Panc1 (cell line): ENCODE results near the gene SSBP3. TPM values are rescaled to one million over a fixed set of nuclear protein-coding genes. Genes with fewer than 3 reads are reported as not detected.

ENCODE experiments used
- ATAC-seq: fragments of 200-7000 bp; cut with Tn5 transposase; 2 replicates; pipeline ENCODE4 v1.9.1; 2020; ENCODE audit warnings: mild to moderate bottlenecking, moderate library complexity
- BruUV-seq: library from RNA; stranded (reverse); fragments of 400-500 nt; replicated peaks from 2 replicates; lab custom pipeline; 2021; lab: Mats Ljungman, UMichigan
- CTCF ChIA-PET: fragments of 300-600 bp; sonication (Branson Sonifier 250); formaldehyde crosslinking; loops from one replicate; lab custom pipeline; 2022; ENCODE audit warnings: antibody characterized with exemption; lab: Charles Lee
- POLR2A ChIA-PET: fragments of 300-600 bp; sonication (Branson Sonifier 250); formaldehyde crosslinking; loops from one replicate; lab custom pipeline; 2022; ENCODE audit warnings: antibody characterized with exemption; lab: Charles Lee
- DNase-seq: peaks from one replicate; pipeline ENCODE4 v3.0.0-alpha.2; 2010; ENCODE audit warnings: low read depth, low spot score
- H3K27ac ChIP-seq: 2 replicates; pipeline ENCODE4 v1.5.1; 2011; ENCODE audit warnings: mild to moderate bottlenecking, low read length, inconsistent platforms
- H3K27me3 ChIP-seq: fragments of 200-500 bp; sonication (Bioruptor generic); 2 replicates; pipeline ENCODE4 v1.6.0; 2014; ENCODE audit warnings: low read length, inconsistent platforms; ENCODE audit not compliant: control insufficient read depth, insufficient read depth
- H3K36me3 ChIP-seq: fragments of 200-500 bp; sonication (Bioruptor generic); 2 replicates; pipeline ENCODE4 v1.5.1; 2014; ENCODE audit warnings: inconsistent platforms, mild to moderate bottlenecking, low read length, moderate library complexity; ENCODE audit not compliant: control insufficient read depth, insufficient read depth
- H3K4me1 ChIP-seq: 2 replicates; pipeline ENCODE4 v1.5.1; 2011; ENCODE audit warnings: inconsistent platforms, mild to moderate bottlenecking, low read length, moderate library complexity; ENCODE audit not compliant: control insufficient read depth, insufficient read depth
- H3K4me3 ChIP-seq, 2 experiments: 2 replicates each; pipeline ENCODE4 v1.5.1; 2011 to 2012; ENCODE audit warnings: low read depth in 2 of 2, low read length in 2 of 2, mild to moderate bottlenecking in 2 of 2, inconsistent platforms in 1 of 2, moderate library complexity in 1 of 2
- H3K9me3 ChIP-seq: fragments of 200-500 bp; sonication (Bioruptor generic); 2 replicates; pipeline ENCODE4 v1.5.1; 2014; ENCODE audit warnings: low read depth, mild to moderate bottlenecking, inconsistent platforms, low read length, moderate library complexity; ENCODE audit not compliant: control insufficient read depth, insufficient read depth
- POLR2AphosphoS5 ChIP-seq: IDR thresholded peaks from 2 replicates; pipeline ENCODE4 v1.6.1; 2012; ENCODE audit warnings: mild to moderate bottlenecking, low read depth, low read length, moderate library complexity
- REST ChIP-seq, 2 experiments: IDR thresholded peaks; 2 replicates each; pipeline ENCODE4 v1.6.1; 2011 to 2012; ENCODE audit warnings: low read depth in 2 of 2, control low read depth in 1 of 2, low read length in 1 of 2, mild to moderate bottlenecking in 1 of 2, moderate library complexity in 1 of 2; ENCODE audit not compliant: insufficient read depth in 1 of 2
- SIN3A ChIP-seq: IDR thresholded peaks from 2 replicates; pipeline ENCODE4 v1.6.1; 2012; ENCODE audit warnings: low read depth, mild to moderate bottlenecking, low read length, moderate library complexity, borderline replicate concordance; ENCODE audit not compliant: insufficient read depth
- TCF7L2 ChIP-seq: IDR thresholded peaks from 2 replicates; pipeline ENCODE4 v1.6.1; 2011; ENCODE audit warnings: mild to moderate bottlenecking, low read depth, low read length, inconsistent platforms
- in situ Hi-C: cut with HindIII; loops from 2 replicates; pipeline ENCODE4 v1.10.0; 2016; ENCODE audit warnings: low sequenced_read_pairs, low pct_unique_long_range_greater_than_20kb
- intact Hi-C: fragments of 100-400 bp; cut with micrococcal nuclease; formaldehyde crosslinking; loops from one replicate; pipeline ENCODE4 v1.10.0; 2022; ENCODE audit not compliant: unreplicated experiment
- total RNA-seq: library from RNA; stranded (reverse); gene quantifications from one replicate; pipeline ENCODE4 v1.2.1, GENCODE V29; 2021; ENCODE audit not compliant: unreplicated experiment
- TF ChIP-seq, protein P1 (sequence below): fragments of 450-650 bp; IDR thresholded peaks from 2 replicates; pipeline ENCODE4 v1.5.1; 2017; ENCODE audit warnings: mild to moderate bottlenecking

The SSBP3 gene
- total RNA-seq, 1 experiment from 2014 or later = 22.5 TPM

DNA sequence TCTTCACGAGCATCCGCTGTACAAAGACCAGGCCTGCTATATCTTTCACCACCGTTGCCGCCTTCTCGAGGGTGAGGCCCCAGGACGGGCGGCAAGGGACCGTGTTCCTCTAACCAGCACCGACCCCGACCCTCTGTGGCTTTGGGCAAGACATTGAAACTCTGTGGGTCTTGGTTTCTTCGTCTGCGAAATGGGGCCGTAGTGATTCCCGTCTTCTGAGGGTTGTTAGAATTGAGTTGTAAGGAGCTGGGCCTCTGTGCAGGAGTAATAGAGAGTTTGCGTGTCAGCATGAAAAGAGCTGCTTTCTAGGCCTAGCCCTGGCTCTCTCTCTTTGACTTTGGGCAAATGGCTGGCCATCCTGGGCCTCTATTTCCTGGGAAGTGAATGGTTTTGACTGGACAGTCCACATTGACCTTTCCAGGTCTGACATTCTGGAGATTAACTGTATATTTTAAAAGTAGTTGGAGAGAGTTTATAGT is 205.6 kb downstream of the SSBP3 start:
- ATAC-seq (peak; percentile 6), DNase-seq (no peak)
- BruUV-seq = TSS peak; percentile 88
- H3K9me3 ChIP-seq = no peaks in the 10 kb centered on the region
- POLR2A ChIA-PET = no interaction called here
- peaks cover 2% of the 10 kb centered on the region for H3K36me3 ChIP-seq
- H3K27ac ChIP-seq = peak overlapping the region; percentile 95
- peaks cover 9% of the 10 kb centered on the region for H3K4me1 ChIP-seq
- TF ChIP-seq TCF7L2 (no peak), POLR2AphosphoS5 (no peak), SIN3A (no peak), REST (IDR thresholded peaks at IDR 0.05; ENCODE audit: insufficient read depth in 1 of 2, low read depth in 2 of 2, low read length in 1 of 2) (no peak)
- TF ChIP-seq, protein P1, sequence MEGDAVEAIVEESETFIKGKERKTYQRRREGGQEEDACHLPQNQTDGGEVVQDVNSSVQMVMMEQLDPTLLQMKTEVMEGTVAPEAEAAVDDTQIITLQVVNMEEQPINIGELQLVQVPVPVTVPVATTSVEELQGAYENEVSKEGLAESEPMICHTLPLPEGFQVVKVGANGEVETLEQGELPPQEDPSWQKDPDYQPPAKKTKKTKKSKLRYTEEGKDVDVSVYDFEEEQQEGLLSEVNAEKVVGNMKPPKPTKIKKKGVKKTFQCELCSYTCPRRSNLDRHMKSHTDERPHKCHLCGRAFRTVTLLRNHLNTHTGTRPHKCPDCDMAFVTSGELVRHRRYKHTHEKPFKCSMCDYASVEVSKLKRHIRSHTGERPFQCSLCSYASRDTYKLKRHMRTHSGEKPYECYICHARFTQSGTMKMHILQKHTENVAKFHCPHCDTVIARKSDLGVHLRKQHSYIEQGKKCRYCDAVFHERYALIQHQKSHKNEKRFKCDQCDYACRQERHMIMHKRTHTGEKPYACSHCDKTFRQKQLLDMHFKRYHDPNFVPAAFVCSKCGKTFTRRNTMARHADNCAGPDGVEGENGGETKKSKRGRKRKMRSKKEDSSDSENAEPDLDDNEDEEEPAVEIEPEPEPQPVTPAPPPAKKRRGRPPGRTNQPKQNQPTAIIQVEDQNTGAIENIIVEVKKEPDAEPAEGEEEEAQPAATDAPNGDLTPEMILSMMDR = no peak
- CTCF ChIA-PET = no interaction called here
- intact Hi-C loops = no loop called here
- H3K4me3 ChIP-seq = peak overlapping the region; percentile 91 to 93
- H3K27me3 ChIP-seq = no peaks in the 10 kb centered on the region
- in situ Hi-C loops = no loop called here

DNA sequence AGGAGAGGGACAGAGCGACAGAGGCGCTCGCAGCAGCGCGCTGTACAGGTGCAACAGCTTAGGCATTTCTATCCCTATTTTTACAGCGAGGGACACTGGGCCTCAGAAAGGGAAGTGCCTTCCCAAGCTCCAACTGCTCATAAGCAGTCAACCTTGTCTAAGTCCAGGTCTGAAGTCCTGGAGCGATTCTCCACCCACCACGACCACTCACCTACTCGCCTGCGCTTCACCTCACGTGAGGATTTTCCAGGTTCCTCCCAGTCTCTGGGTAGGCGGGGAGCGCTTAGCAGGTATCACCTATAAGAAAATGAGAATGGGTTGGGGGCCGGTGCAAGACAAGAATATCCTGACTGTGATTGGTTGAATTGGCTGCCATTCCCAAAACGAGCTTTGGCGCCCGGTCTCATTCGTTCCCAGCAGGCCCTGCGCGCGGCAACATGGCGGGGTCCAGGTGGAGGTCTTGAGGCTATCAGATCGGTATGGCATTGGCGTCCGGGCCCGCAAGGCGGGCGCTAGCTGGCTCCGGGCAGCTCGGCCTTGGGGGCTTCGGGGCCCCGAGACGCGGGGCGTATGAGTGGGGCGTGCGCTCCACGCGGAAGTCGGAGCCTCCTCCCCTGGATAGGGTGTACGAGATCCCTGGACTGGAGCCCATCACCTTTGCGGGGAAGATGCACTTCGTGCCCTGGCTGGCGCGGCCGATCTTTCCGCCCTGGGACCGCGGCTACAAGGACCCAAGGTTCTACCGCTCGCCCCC is 206.3 kb downstream of the SSBP3 start, which contains the start of the genes CYB5RL and MRPL37:
Gene CYB5RL, minus strand, starts transcription at position 266 of the 754 bp plus-strand sequence. CDS start 4,414 bp downstream, outside the sequence.
Gene MRPL37, plus strand, starts transcription at position 403 of the 754 bp plus-strand sequence. Its CDS starts 77 bp downstream, at position 480.
- intact Hi-C loops = no loop called here
- ChIA-PET CTCF (no interaction called here), POLR2A (no interaction called here)

More for the DNA sequence above, 206.3 kb downstream of the SSBP3 start, which contains the start of the genes CYB5RL and MRPL37:
- Histone ChIP-seq H3K4me3 (peak within 1 kb of the TSS; percentile 91 to 93), H3K27ac (peak within 1 kb of the TSS; percentile 95), H3K4me1 (peaks cover 9% of the 10 kb centered on the region), H3K27me3 (no peaks in the 10 kb centered on the region), H3K36me3 (no peaks in the 10 kb centered on the region; the same call in 1 of the 2 replicates), H3K9me3 (no peaks in the 10 kb centered on the region)
- in situ Hi-C loops = no loop called here
- ATAC-seq = peak; percentile 99
- TF ChIP-seq REST (IDR thresholded peaks at IDR 0.05; ENCODE audit: insufficient read depth in 1 of 2, low read depth in 2 of 2, low read length in 1 of 2) (0 out of 4 replicates have a peak, but pooled peaks of 1 of the 2 experiments have one; percentile 12), TCF7L2 (no peak), SIN3A (no peak; the same call in 1 of the 2 replicates), POLR2AphosphoS5 (peak; percentile 80)
- TF ChIP-seq, protein P1 = no peak
- BruUV-seq = no TSS peak
- DNase-seq = peak; percentile 94
